ENCODE data around the gene NISCH. TPM values are rescaled to one million over a fixed set of nuclear protein-coding genes. Genes with fewer than 3 reads are reported as not detected.
"Not testable (repeated sequence)": the region's sequence is repeated elsewhere in the genome, so short reads cannot be mapped to it uniquely, and the experiment has no call there.

NISCH gene
- polyA plus RNA-seq, 2 donors, result 32.2 to 59.6 TPM

GRCh38 chr3:52522651-52523251 is 67.3 kb downstream of the NISCH start:
- H3K27me3 ChIP-seq (ENCODE audit: control insufficient read depth in 1 of 2, insufficient read depth in 2 of 2, low read length in 2 of 2), result no peaks in the 10 kb centered on the region
- WGBS, 2 donors, result 89 to 95% methylated on average over 14 of the region's 14 CpGs
- H3K4me1 ChIP-seq (ENCODE audit: control insufficient read depth in 2 of 2, insufficient read depth in 2 of 2, low read length in 1 of 2), result peaks cover 9 to 42% of the 10 kb centered on the region in 2 donors
- H3K4me3 ChIP-seq (ENCODE audit: low read depth in 1 of 2, low read length in 2 of 2), result no peak overlapping the region
- H3K9me3 ChIP-seq (ENCODE audit: control insufficient read depth in 2 of 2, insufficient read depth in 1 of 2, low read depth in 1 of 2, low read length in 1 of 2), result no peaks in the 10 kb centered on the region
- no peak overlapping the region for H3K27ac ChIP-seq (ENCODE audit: low read depth in 2 of 2, low read length in 1 of 2)
- peaks cover 0 to 31% of the 10 kb centered on the region in 2 donors for H3K36me3 ChIP-seq (ENCODE audit: control insufficient read depth in 2 of 2, insufficient read depth in 2 of 2, low read length in 1 of 2)

GRCh38 chr3:52523386-52524257 is 68.2 kb downstream of the NISCH start:
- WGBS, 2 donors, result 93 to 95% methylated on average over 26 of the region's 26 CpGs
- peaks cover 9 to 39% of the 10 kb centered on the region in 2 donors for H3K4me1 ChIP-seq (ENCODE audit: control insufficient read depth in 2 of 2, insufficient read depth in 2 of 2, low read length in 1 of 2)
- H3K27me3 ChIP-seq (ENCODE audit: control insufficient read depth in 1 of 2, insufficient read depth in 2 of 2, low read length in 2 of 2), result no peaks in the 10 kb centered on the region
- H3K9me3 ChIP-seq (ENCODE audit: control insufficient read depth in 2 of 2, insufficient read depth in 1 of 2, low read depth in 1 of 2, low read length in 1 of 2), result no peaks in the 10 kb centered on the region
- no peak overlapping the region for H3K4me3 ChIP-seq (ENCODE audit: low read depth in 1 of 2, low read length in 2 of 2)
- H3K36me3 ChIP-seq (ENCODE audit: control insufficient read depth in 2 of 2, insufficient read depth in 2 of 2, low read length in 1 of 2), result peaks cover 0 to 39% of the 10 kb centered on the region in 2 donors
- H3K27ac ChIP-seq (ENCODE audit: low read depth in 2 of 2, low read length in 1 of 2), result no peak overlapping the region

- peak overlapping the region; percentile 88 to 94 for H3K27ac ChIP-seq (ENCODE audit: low read depth in 2 of 2, low read length in 1 of 2)
These were observed 68.9 kb downstream of the NISCH start for GRCh38 chr3:52524258-52524751.

GRCh38 chr3:52524752-52525679 is 69.6 kb downstream of the NISCH start:
- no peaks in the 10 kb centered on the region for H3K9me3 ChIP-seq (ENCODE audit: control insufficient read depth in 2 of 2, insufficient read depth in 1 of 2, low read depth in 1 of 2, low read length in 1 of 2)
- 36 to 49% methylated on average over 32 to 34 of the region's 34 CpGs for WGBS, 2 donors
- peaks cover 0 to 44% of the 10 kb centered on the region in 2 donors for H3K36me3 ChIP-seq (ENCODE audit: control insufficient read depth in 2 of 2, insufficient read depth in 2 of 2, low read length in 1 of 2)
- H3K27ac ChIP-seq (ENCODE audit: low read depth in 2 of 2, low read length in 1 of 2), result peak overlapping the region; percentile 88 to 94
- peaks cover 9 to 45% of the 10 kb centered on the region in 2 donors for H3K4me1 ChIP-seq (ENCODE audit: control insufficient read depth in 2 of 2, insufficient read depth in 2 of 2, low read length in 1 of 2)
- no peak overlapping the region for H3K4me3 ChIP-seq (ENCODE audit: low read depth in 1 of 2, low read length in 2 of 2)
- no peaks in the 10 kb centered on the region for H3K27me3 ChIP-seq (ENCODE audit: control insufficient read depth in 1 of 2, insufficient read depth in 2 of 2, low read length in 2 of 2)

More at GRCh38 chr3:52524258-52524751, 68.9 kb downstream of the NISCH start:
- Histone ChIP-seq H3K9me3 (ENCODE audit: control insufficient read depth in 2 of 2, insufficient read depth in 1 of 2, low read depth in 1 of 2, low read length in 1 of 2) (no peaks in the 10 kb centered on the region), H3K36me3 (ENCODE audit: control insufficient read depth in 2 of 2, insufficient read depth in 2 of 2, low read length in 1 of 2) (peaks cover 0 to 44% of the 10 kb centered on the region in 2 donors), H3K27me3 (ENCODE audit: control insufficient read depth in 1 of 2, insufficient read depth in 2 of 2, low read length in 2 of 2) (no peaks in the 10 kb centered on the region), H3K4me3 (ENCODE audit: low read depth in 1 of 2, low read length in 2 of 2) (no peak overlapping the region), H3K4me1 (ENCODE audit: control insufficient read depth in 2 of 2, insufficient read depth in 2 of 2, low read length in 1 of 2) (peaks cover 9 to 38% of the 10 kb centered on the region in 2 donors)
- 90 to 93% methylated on average over 18 of the region's 18 CpGs for WGBS, 2 donors

- H3K36me3 ChIP-seq (ENCODE audit: control insufficient read depth in 2 of 2, insufficient read depth in 2 of 2, low read length in 1 of 2), result peaks cover 0 to 44% of the 10 kb centered on the region in 2 donors
These were observed 70.5 kb downstream of the NISCH start for GRCh38 chr3:52525680-52526561.

GRCh38 chr3:52526671-52527038 is 71.3 kb downstream of the NISCH start:
- 83 to 86% methylated on average over 5 of the region's 5 CpGs for WGBS, 2 donors
- H3K4me1 ChIP-seq (ENCODE audit: control insufficient read depth in 2 of 2, insufficient read depth in 2 of 2, low read length in 1 of 2), result peaks cover 19 to 56% of the 10 kb centered on the region in 2 donors
- peak overlapping the region; percentile 88 to 94 for H3K27ac ChIP-seq (ENCODE audit: low read depth in 2 of 2, low read length in 1 of 2)
- H3K9me3 ChIP-seq (ENCODE audit: control insufficient read depth in 2 of 2, insufficient read depth in 1 of 2, low read depth in 1 of 2, low read length in 1 of 2); H3K4me3 ChIP-seq (ENCODE audit: low read depth in 1 of 2, low read length in 2 of 2); H3K27me3 ChIP-seq (ENCODE audit: control insufficient read depth in 1 of 2, insufficient read depth in 2 of 2, low read length in 2 of 2): not testable (repeated sequence)
- H3K36me3 ChIP-seq (ENCODE audit: control insufficient read depth in 2 of 2, insufficient read depth in 2 of 2, low read length in 1 of 2), result peaks cover 0 to 44% of the 10 kb centered on the region in 2 donors

More at GRCh38 chr3:52525680-52526561, 70.5 kb downstream of the NISCH start:
- 51 to 75% methylated on average over 9 of the region's 9 CpGs for WGBS, 2 donors
- Histone ChIP-seq H3K4me3 (ENCODE audit: low read depth in 1 of 2, low read length in 2 of 2) (no peak overlapping the region), H3K27ac (ENCODE audit: low read depth in 2 of 2, low read length in 1 of 2) (peak overlapping the region; percentile 88 to 94), H3K27me3 (ENCODE audit: control insufficient read depth in 1 of 2, insufficient read depth in 2 of 2, low read length in 2 of 2) (no peaks in the 10 kb centered on the region), H3K9me3 (ENCODE audit: control insufficient read depth in 2 of 2, insufficient read depth in 1 of 2, low read depth in 1 of 2, low read length in 1 of 2) (no peaks in the 10 kb centered on the region), H3K4me1 (ENCODE audit: control insufficient read depth in 2 of 2, insufficient read depth in 2 of 2, low read length in 1 of 2) (peaks cover 12 to 50% of the 10 kb centered on the region in 2 donors)

GRCh38 chr3:52527039-52527731 is 71.8 kb downstream of the NISCH start:
- H3K27ac ChIP-seq (ENCODE audit: low read depth in 2 of 2, low read length in 1 of 2), result peak overlapping the region; percentile 38 to 88
- no peaks in the 10 kb centered on the region for H3K27me3 ChIP-seq (ENCODE audit: control insufficient read depth in 1 of 2, insufficient read depth in 2 of 2, low read length in 2 of 2)
- H3K4me3 ChIP-seq (ENCODE audit: low read depth in 1 of 2, low read length in 2 of 2), result no peak overlapping the region
- WGBS, 2 donors, result 90 to 91% methylated on average over 14 of the region's 14 CpGs
- no peaks in the 10 kb centered on the region for H3K9me3 ChIP-seq (ENCODE audit: control insufficient read depth in 2 of 2, insufficient read depth in 1 of 2, low read depth in 1 of 2, low read length in 1 of 2)
- peaks cover 19 to 60% of the 10 kb centered on the region in 2 donors for H3K4me1 ChIP-seq (ENCODE audit: control insufficient read depth in 2 of 2, insufficient read depth in 2 of 2, low read length in 1 of 2)
- peaks cover 0 to 40% of the 10 kb centered on the region in 2 donors for H3K36me3 ChIP-seq (ENCODE audit: control insufficient read depth in 2 of 2, insufficient read depth in 2 of 2, low read length in 1 of 2)

Data from esophagus (tissue), 2 donors.